Stomach (tissue), 4 donors: ENCODE measurements around the gene RNF166.
"Not testable (repeated sequence)": the region's sequence is repeated elsewhere in the genome, so short reads cannot be mapped to it uniquely, and the experiment has no call there.

Source experiments
- CTCF ChIP-seq, 7 experiments: fragments of 450-650 bp in 4 of 7; fragments of 200-600 bp in 3 of 7; sonication (generic) in 3 of 7; IDR thresholded peaks; one replicate each; pipeline ENCODE4 v1.5.1; 2016 to 2019; ENCODE audit warnings: antibody characterized with exemption in 7 of 7, control low read depth in 2 of 7, mild to moderate bottlenecking in 1 of 7
- EP300 ChIP-seq: sonication (generic); formaldehyde crosslinking; IDR thresholded peaks from one replicate; pipeline ENCODE4 v1.6.1; 2017; ENCODE audit warnings: antibody characterized with exemption
- POLR2A ChIP-seq, 4 donors: fragments of 450-650 bp; IDR thresholded peaks; one replicate each; pipeline ENCODE4 v1.6.1; 2016; ENCODE audit warnings: antibody characterized with exemption in 4 of 4, control low read depth in 2 of 4, mild to moderate bottlenecking in 1 of 4, moderate library complexity in 1 of 4
- POLR2AphosphoS5 ChIP-seq, 3 donors: sonication (generic); formaldehyde crosslinking; IDR thresholded peaks; one replicate each; pipeline ENCODE4 v1.6.1; 2016; ENCODE audit warnings: antibody characterized with exemption in 3 of 3

GRCh38 chr16:88669493-88669892 is 36.7 kb downstream of the RNF166 start:
- not testable (repeated sequence) for TF ChIP-seq CTCF (IDR thresholded peaks at IDR 0.05); POLR2AphosphoS5 (IDR thresholded peaks at IDR 0.05); POLR2A (IDR thresholded peaks at IDR 0.05); EP300
